Muscle of leg (tissue), 11 donors: ENCODE data around the gene MYO7A. TPM values are rescaled to one million over a fixed set of nuclear protein-coding genes. Genes with fewer than 3 reads are reported as not detected.

Experiments
- DNase-seq: peaks from one replicate; pipeline ENCODE4 v3.0.0; 2013
- H3K27ac ChIP-seq: one replicate; pipeline ENCODE4 v1.5.1; 2013; ENCODE audit warnings: mild to moderate bottlenecking, low read length, control low read depth
- H3K27me3 ChIP-seq: one replicate; pipeline ENCODE4 v1.6.1; 2013; ENCODE audit warnings: low read length; ENCODE audit not compliant: control insufficient read depth, insufficient read depth
- H3K36me3 ChIP-seq: one replicate; pipeline ENCODE4 v1.6.1; 2013; ENCODE audit warnings: low read length; ENCODE audit not compliant: control insufficient read depth, insufficient read depth
- H3K4me1 ChIP-seq: one replicate; pipeline ENCODE4 v1.6.1; 2013; ENCODE audit warnings: low read length; ENCODE audit not compliant: control insufficient read depth, insufficient read depth
- H3K4me3 ChIP-seq: one replicate; pipeline ENCODE4 v1.5.1; 2013; ENCODE audit warnings: low read length, control low read depth
- H3K9me3 ChIP-seq: replicated peaks from 2 replicates; pipeline ENCODE4 v1.6.1; 2013; ENCODE audit warnings: low read depth, low read length; ENCODE audit not compliant: control insufficient read depth
- WGBS: methylation state at CpG from one replicate; pipeline ENCODE4 v1.1.5; 2013; ENCODE audit warnings: missing lambda C conversion rate; ENCODE audit not compliant: insufficient coverage; 5-methylcytosine and 5-hydroxymethylcytosine counted together
- polyA plus RNA-seq, 8 donors: library from polyadenylated mRNA; unstranded; fragments of 120-200 nt; gene quantifications; one replicate each; pipeline versions ENCODE4 v1.2.1 to v1.2.3, GENCODE V29; 2013; ENCODE audit warnings: inconsistent platforms in 1 of 8, low replicate concordance in 1 of 8; ENCODE audit not compliant: insufficient read length in 8 of 8, insufficient read depth in 1 of 8
- total RNA-seq: library from RNA; stranded (reverse); fragments of 120-200 nt; gene quantifications from one replicate; pipeline ENCODE4 v1.2.4, GENCODE V29; 2013

MYO7A gene
- total and polyA plus RNA-seq, 9 donors: 2.2 to 6.5 (median 3.8) TPM

DNA sequence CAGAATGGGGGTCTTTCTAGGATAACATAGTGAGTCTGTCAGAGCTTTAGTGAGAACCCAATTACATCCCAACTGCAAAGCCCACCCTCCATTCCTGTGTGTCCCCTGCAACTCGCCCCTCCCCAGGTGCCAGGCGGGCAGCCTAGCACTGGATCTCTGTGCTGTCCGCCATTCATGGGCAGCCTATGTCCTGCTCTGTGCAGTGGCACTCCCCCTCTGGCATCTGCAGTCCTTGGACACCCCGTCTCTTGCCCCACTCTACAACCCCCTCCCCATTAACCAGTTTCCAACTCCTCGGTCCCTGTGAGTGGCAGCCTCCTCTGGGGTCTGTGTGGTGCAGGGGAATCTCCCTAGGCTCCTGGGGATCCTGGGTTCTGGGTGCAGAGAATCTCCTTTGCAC is 37.0 kb downstream of the MYO7A start:
- 98% methylated on average over 4 of the region's 5 CpGs for WGBS
- no peaks in the 10 kb centered on the region for H3K4me1 ChIP-seq
- no peaks in the 10 kb centered on the region for H3K9me3 ChIP-seq
- no peak overlapping the region for H3K4me3 ChIP-seq
- peaks cover 2% of the 10 kb centered on the region for H3K27me3 ChIP-seq
- DNase-seq: no peak
- H3K36me3 ChIP-seq: no peaks in the 10 kb centered on the region
- H3K27ac ChIP-seq: no peak overlapping the region

DNA sequence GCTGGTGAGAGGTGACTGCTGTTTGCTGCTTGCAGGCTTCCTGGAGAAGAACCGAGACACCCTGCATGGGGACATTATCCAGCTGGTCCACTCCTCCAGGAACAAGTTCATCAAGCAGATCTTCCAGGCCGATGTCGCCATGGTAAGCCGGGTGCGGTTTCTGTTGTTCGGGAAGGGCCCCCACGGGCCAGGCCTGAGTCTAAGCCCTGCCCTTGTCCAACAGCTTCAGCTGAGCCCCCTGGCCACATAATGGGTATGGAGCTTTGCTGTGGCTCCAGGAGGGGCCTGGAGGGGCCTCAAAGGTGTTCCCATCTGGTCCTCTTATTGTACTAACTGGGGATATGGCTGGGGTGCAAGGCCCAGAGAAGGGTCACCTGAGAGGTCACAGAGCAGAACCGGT is 38.0 kb downstream of the MYO7A start:
- Histone ChIP-seq H3K27ac (no peak overlapping the region), H3K36me3 (no peaks in the 10 kb centered on the region), H3K4me3 (no peak overlapping the region), H3K4me1 (no peaks in the 10 kb centered on the region), H3K9me3 (no peaks in the 10 kb centered on the region), H3K27me3 (no peaks in the 10 kb centered on the region)
- DNase-seq: no peak
- WGBS: 76% methylated on average over 7 of the region's 8 CpGs

DNA sequence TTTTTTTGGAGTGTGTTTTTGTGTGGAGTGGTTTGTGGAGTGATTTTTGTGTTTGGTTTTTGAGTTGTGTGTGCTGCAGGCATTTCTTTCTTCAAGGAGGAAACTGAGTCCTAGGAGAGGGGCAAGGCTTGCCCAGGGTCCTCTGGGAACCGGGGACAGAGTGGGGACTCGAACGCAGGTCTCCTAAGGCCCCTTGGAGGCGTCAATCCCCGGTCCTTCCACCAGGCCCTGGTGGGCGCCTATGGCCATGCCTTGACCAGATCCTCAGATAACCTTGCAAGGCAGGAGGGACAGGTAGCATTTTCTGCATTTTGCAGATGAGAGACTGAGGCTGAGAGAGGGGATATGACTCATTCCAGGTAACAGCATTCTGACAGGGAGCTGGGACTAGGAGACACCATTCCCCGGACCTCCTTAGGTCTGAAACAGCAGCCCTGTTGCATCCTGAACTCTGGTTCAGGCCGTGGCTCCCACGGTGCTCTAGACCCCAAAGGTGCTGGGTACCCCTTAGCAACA is 39.1 kb downstream of the MYO7A start:
- no peaks in the 10 kb centered on the region for H3K36me3 ChIP-seq
- H3K4me3 ChIP-seq: no peak overlapping the region
- H3K4me1 ChIP-seq: peaks cover 6% of the 10 kb centered on the region
- no peak overlapping the region for H3K27ac ChIP-seq
- 89% methylated on average over 8 of the region's 9 CpGs for WGBS
- no peaks in the 10 kb centered on the region for H3K9me3 ChIP-seq
- DNase-seq: no peak
- H3K27me3 ChIP-seq: no peaks in the 10 kb centered on the region

- 64% methylated on average over 6 of the region's 8 CpGs for WGBS
- no peak for DNase-seq
- no peak overlapping the region for H3K27ac ChIP-seq
- no peaks in the 10 kb centered on the region for H3K27me3 ChIP-seq
- no peak overlapping the region for H3K4me3 ChIP-seq
- no peaks in the 10 kb centered on the region for H3K9me3 ChIP-seq
- peaks cover 12% of the 10 kb centered on the region for H3K4me1 ChIP-seq
- no peaks in the 10 kb centered on the region for H3K36me3 ChIP-seq
Measured at GRCh38 chr11:77167791-77168190, 39.7 kb downstream of the MYO7A start.

DNA sequence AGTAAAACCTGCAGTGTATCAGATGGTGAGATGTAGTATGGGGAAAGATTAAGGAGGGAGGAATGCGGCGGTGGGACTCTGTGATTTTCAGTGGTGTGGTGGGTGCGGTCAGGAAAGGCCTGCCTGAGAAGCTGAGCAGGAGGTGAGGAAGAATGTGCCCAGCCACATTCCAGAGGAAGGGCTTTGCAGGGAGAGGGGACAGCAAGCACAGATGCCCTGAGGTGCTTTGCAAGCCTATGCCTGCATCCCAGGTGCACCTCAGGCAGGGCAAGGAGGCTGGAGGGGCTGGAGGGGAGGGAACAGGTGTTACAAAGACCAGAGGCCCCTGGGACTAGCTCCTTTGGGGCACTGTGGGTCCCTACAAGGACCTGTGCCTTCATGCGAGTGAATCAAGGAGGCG is 42.1 kb downstream of the MYO7A start:
- H3K36me3 ChIP-seq: no peaks in the 10 kb centered on the region
- no peaks in the 10 kb centered on the region for H3K27me3 ChIP-seq
- H3K4me1 ChIP-seq: peaks cover 35% of the 10 kb centered on the region
- H3K4me3 ChIP-seq: no peak overlapping the region
- WGBS: 87% methylated on average over 5 of the region's 5 CpGs
- H3K9me3 ChIP-seq: no peaks in the 10 kb centered on the region
- DNase-seq: no peak
- H3K27ac ChIP-seq: no peak overlapping the region

GRCh38 chr11:77171254-77171653 is 43.2 kb downstream of the MYO7A start:
- 82% methylated on average over 6 of the region's 8 CpGs for WGBS
- Histone ChIP-seq H3K27me3 (no peaks in the 10 kb centered on the region), H3K4me3 (no peak overlapping the region), H3K9me3 (no peaks in the 10 kb centered on the region), H3K36me3 (no peaks in the 10 kb centered on the region), H3K27ac (no peak overlapping the region), H3K4me1 (peaks cover 46% of the 10 kb centered on the region)
- no peak for DNase-seq

DNA sequence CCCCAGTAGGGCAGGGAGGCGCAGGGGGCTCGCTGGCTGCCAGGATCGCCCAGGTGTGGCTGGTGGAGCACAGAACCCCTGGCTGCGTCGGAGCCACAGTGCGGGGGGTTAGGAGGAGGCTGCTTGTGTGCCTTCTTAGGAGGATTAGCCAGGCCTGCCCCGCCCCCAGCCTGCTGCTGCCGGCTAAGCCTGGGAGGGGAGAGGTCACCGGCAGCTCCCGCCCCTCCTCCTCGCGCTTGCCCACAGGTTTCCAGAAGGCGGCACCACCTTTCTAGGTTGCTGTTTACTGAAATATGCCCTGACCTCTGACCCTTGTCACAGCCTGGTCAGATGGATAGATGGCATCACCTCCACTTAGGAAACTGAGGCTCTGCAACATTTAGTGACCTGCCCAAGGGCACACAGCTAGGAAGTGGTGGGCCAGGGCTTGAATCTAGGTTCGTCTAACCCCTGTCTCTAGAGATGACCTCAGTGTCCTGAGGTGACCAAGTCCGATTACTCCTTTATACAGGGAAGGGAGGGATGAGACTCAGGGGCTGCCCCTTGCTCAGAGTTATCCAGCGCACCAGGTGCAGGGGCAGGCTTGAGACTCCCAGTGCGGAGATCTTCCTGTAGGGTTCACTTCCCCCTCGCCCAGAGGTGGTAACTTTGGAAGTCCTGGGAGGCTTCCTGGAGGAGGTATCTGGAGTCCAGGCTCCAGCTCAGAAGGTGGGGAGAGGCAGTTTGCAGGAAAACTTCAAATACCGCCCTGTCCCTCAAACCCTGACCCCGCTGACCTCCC is 44.0 kb downstream of the MYO7A start:
- H3K27ac ChIP-seq: no peak overlapping the region
- H3K4me1 ChIP-seq: peaks cover 50% of the 10 kb centered on the region
- WGBS: 36% methylated on average over 19 of the region's 20 CpGs
- DNase-seq: no peak
- no peaks in the 10 kb centered on the region for H3K9me3 ChIP-seq
- no peaks in the 10 kb centered on the region for H3K27me3 ChIP-seq
- no peak overlapping the region for H3K4me3 ChIP-seq
- H3K36me3 ChIP-seq: no peaks in the 10 kb centered on the region

DNA sequence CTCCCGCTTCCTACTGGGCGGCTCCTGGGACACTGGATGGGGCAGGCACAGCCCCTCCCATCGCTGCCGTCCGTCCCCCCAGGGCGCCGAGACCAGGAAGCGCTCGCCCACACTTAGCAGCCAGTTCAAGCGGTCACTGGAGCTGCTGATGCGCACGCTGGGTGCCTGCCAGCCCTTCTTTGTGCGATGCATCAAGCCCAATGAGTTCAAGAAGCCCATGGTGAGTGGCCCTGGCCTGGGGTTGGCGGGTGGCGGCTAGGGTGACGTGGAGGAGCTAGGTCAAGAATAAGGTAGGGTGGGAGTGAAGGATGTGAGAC is 44.6 kb downstream of the MYO7A start:
- peaks cover 50% of the 10 kb centered on the region for H3K4me1 ChIP-seq
- no peak overlapping the region for H3K4me3 ChIP-seq
- 53% methylated on average over 16 of the region's 16 CpGs for WGBS
- H3K27me3 ChIP-seq: no peaks in the 10 kb centered on the region
- H3K9me3 ChIP-seq: no peaks in the 10 kb centered on the region
- no peaks in the 10 kb centered on the region for H3K36me3 ChIP-seq
- H3K27ac ChIP-seq: no peak overlapping the region
- DNase-seq: no peak

DNA sequence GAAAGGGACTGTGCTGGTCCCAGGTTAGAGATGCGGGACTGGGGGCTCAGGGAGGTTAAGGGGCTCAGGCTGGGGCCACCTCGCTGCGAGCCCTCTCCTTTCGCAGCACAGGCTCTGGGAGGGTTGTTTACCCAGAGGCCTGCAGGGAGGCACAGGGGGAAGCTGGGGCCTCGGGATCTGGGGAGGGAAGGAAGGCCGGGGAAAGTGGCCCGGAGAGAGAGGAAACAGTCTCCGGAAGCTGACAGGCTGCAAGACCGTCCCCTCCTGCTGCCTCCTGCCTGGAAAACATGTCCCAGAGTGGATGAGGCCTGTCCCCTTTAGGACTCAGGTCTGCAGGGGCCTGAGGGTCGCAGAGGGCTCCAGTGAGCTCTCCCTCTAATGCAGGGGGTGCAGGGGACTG is 45.4 kb downstream of the MYO7A start:
- peaks cover 50% of the 10 kb centered on the region for H3K4me1 ChIP-seq
- H3K4me3 ChIP-seq: no peak overlapping the region
- H3K36me3 ChIP-seq: no peaks in the 10 kb centered on the region
- H3K27ac ChIP-seq: peak overlapping the region; percentile 20
- peak; percentile 43 for DNase-seq
- WGBS: 33% methylated on average over 8 of the region's 10 CpGs
- H3K9me3 ChIP-seq: no peaks in the 10 kb centered on the region
- no peaks in the 10 kb centered on the region for H3K27me3 ChIP-seq

DNA sequence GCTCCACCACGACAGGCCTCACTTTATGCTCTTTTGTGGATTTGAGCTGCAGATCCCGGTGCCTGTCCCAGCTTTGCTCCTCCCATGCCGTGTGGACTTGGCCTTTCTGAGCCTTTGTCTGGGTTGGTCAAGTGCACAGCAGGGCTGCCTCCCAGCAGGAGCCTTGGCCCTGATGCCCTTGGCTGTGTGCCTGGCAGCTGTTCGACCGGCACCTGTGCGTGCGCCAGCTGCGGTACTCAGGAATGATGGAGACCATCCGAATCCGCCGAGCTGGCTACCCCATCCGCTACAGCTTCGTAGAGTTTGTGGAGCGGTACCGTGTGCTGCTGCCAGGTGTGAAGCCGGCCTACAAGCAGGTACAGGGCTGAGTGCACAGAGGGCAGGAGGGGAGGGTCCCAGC is 46.5 kb downstream of the MYO7A start:
- Histone ChIP-seq H3K36me3 (no peaks in the 10 kb centered on the region), H3K27me3 (no peaks in the 10 kb centered on the region), H3K4me1 (peaks cover 59% of the 10 kb centered on the region), H3K27ac (no peak overlapping the region), H3K9me3 (no peaks in the 10 kb centered on the region), H3K4me3 (no peak overlapping the region)
- DNase-seq: peak; percentile 72
- WGBS: 81% methylated on average over 16 of the region's 16 CpGs
